T follicular helper cell (primary cell): ENCODE data around the gene NPPC.
"Not testable (repeated sequence)": the region's sequence is repeated elsewhere in the genome, so short reads cannot be mapped to it uniquely, and the experiment has no call there.

Experiments used
- DNase-seq: peaks from one replicate; pipeline ENCODE4 v3.0.0-alpha.2; 2020; ENCODE audit warnings: low read depth

Gene NPPC

DNA sequence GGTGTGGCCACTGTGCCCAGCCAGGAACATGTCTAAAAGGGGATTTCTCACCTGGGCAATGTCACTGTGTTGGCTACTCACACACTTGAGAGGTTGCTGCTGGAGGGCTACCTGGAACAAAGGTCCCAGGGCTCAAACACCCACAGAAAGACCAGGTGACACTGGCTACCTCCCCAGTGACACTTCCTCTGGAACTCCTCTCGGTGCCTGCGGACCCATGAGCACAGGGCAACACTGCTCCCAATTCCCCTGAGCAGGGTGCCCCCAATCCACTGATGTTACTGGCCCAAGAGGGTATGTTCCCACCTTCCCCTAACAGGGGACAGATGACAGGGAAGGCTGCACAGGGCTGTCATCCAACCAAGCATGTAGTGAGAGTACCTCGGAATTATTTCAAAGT, 5.8 kb downstream of the NPPC start:
- no peak for DNase-seq

DNA sequence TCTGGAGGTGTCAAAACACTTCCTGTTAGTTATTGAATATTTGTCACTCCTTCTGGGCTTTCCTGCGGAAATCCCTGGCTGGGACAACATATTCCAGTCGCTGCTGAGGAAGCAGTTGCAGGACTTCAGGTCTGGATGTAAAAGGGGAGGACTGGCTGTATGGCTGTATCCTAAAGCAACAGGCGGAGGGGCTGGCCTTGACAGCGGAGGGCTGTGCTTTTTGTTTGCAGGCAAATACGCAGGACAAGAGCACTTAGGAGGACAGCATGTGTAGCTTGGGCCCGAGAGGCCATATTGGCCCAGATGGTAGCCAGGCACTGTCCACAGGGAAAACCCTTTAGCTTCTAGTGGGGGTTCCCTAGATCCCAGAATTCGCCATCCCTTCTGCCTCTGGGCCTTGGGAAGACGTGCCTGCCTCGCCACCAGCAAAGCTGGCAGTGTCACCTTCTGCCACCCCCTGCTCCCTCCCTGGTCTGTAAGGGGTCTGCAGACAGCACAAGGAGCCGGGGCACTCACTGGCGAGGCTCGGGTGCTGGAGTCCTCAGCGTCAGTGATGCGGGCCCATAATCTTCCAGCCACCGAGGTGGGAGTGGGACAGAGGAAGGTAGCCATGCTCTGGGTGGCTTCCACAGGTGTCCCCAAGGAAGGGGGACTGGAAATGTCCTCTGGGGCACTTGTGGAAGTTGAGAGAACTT, 6.7 kb downstream of the NPPC start:
- DNase-seq: no peak

GRCh38 chr2:231918501-231919330, 7.5 kb downstream of the NPPC start:
- no peak for DNase-seq

GRCh38 chr2:231917280-231918066, 8.7 kb downstream of the NPPC start:
- DNase-seq: no peak

GRCh38 chr2:231914077-231914690, 12.0 kb downstream of the NPPC start:
- DNase-seq: no peak

DNA sequence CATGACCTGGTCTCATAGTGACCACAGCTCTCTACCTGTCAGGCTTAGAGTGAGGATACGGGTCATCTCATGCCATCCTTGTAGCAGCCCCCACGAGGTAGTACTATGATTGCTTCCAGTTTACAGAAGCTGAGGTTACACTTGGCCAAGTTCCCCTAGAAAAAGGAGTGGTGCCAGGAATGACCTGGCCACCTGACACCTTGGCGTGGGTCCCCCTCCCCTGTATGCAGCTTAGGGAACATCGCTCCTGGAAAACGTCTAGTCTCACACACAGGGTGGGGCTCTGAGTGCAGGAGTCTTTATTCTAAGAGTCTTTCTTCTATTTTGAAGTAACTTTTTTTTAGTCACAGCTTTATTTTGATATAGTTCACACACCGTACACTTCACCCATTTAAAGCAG, 14.8 kb downstream of the NPPC start:
- no peak for DNase-seq

GRCh38 chr2:231910771-231911170, 15.4 kb downstream of the NPPC start:
- DNase-seq: no peak

- not testable (repeated sequence) for DNase-seq
These were observed 16.0 kb downstream of the NPPC start for GRCh38 chr2:231910161-231910560.

DNA sequence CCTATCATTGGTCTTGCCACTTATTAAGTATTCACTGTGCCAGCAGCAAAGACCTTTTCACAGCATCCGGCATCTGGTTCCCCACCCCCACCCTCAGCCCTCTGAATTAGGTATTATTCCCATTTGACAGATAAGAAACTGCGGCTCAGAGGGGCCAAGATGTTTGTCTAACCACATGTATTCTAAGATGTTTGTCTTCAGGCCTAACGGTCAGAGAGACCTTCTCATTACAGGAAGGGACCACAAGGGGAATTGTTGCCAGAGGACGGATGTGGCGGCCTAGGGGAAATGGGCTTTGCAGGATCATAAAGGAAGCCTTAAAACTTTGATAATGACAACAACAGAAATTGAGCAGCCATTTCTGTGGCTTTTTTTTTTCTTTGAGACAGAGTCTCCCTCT, 16.6 kb downstream of the NPPC start:
- DNase-seq: no peak

DNA sequence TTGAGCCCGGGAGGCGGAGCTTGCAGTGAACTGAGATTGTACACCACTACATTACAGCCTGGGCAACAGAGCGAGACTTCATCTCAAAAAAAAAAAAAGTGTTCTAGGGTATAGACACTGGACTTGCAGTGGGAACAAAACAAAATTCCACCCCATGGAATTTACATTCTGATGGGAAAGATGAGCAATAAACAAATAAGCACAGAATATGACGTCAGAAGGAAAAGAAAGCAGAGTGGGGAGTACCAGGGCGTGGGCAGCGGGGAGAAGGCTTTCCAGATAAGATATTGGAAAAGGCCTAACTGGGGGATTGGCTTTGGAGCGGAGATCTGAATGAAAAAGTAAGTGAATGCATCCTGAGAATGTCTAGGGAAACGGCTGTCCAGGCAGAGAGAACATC, 17.6 kb downstream of the NPPC start:
- no peak for DNase-seq

- no peak for DNase-seq
These were observed 18.4 kb downstream of the NPPC start for GRCh38 chr2:231907765-231908164.

DNA sequence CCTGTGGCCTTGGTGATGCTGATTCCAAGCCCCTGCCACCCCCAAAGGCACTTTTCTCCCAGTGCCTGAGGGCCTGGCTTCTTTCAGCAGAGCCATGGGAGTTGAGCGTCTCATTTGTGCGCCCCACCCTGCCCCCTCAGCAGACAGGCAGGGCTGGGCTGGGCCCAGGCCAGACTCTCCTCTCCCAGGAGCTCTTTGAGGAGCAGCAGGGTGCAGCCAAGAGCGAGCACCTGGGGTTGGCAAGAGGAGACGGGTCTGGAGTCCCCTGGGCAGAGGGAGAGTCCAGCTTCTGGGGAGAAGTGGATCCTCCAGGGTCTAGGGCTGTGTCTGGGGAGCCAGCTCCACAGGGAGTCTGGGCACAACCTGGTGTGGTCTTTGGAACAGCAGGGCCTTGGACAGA, 21.2 kb downstream of the NPPC start:
- no peak for DNase-seq

- no peak for DNase-seq
These were observed 22.0 kb downstream of the NPPC start for GRCh38 chr2:231904161-231904611.

DNA sequence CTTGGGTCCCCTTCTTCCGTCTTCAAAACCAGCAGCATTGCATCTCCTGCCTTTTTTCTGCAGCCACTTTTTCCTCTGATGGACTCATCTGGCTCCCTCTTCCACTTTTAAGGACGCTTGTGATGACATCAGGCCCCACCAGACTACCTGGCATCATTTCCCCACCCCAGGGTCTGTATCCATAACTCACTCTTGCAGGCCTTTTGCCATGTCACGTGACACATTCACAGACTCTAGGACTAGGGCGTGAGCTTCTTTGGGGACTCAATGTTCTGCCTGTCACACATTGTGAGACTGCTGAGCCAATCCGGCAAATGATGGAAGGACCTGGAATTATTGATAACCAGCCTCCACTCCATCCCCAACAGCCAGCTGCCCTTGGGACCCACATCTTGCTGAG, 23.6 kb downstream of the NPPC start:
- DNase-seq: no peak

DNA sequence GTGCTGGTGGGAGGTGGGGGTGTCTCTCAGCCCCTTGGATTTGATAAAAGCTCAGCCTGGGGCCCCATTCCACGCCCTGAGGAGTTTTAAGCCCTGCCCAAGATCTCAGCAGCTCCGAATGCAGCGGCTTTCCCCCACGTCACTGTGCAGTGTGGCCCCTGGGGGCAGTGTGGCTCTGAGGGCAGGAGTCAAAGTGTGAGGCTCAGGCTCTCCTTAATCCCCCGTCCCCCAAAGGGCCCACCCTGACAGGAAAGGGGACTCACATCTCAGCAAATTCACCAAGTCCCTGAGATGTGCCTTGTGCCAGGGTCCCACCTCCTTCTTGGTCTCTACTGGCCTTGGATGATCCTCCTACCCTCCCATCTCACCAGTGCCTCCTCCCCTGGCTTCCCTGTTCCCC, 25.2 kb downstream of the NPPC start:
- no peak for DNase-seq

- peak; percentile 16 for DNase-seq
These were observed 25.7 kb downstream of the NPPC start for GRCh38 chr2:231900486-231900942.

- no peak for DNase-seq
These were observed 31.4 kb downstream of the NPPC start for GRCh38 chr2:231894566-231895380.

GRCh38 chr2:231891514-231891905, 34.7 kb downstream of the NPPC start:
- DNase-seq: no peak

DNA sequence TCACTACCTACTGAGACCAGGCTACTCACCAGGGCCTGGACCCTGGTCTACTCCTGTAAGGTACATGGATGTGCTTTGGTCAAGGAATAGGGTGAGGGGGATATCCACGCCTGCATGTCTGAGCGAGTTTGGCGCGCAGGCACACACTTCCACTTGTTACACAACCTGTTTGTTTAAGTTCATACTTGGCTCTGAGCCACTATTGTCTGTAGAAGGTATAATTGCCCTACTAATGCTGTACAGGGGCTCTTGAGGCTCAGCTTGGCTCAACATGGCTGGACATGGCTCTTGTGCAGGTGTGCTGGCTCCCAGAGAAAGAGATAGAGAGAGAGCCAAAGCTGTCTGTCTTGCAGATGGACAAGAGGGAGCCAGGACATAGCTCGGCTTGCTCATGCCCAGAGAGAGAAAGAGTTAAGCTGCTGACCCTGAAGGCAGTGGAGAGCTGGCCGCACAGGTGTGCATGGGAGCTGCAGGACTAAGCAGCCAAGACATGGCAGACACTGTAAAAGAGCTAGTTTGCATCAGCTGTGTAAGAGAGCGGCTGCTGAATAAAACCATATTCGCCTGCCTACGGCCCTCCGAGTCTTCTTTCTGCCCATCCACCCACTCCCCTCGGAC, 35.2 kb downstream of the NPPC start:
- DNase-seq: no peak

DNA sequence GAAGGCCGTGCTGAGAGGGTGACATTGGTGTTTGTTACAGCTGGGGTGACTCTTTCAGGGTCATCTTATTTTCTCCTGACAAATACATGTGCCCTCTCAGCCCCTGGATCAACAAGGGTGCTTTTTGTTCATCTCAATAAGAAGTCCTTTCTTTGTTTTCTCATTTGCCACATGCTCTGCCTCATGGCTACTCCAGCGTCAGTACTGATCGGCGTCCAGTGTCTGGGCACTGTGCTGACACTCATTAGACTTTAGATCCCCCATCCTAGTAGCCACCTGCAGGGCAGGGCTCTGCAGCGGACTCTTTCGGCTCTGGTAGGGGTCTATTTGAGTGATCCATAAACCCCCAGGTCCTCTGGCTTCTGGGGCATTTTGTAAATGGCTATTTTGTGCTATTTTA, 38.4 kb downstream of the NPPC start:
- no peak for DNase-seq
